AG09319 (cell line): Measurements from ENCODE around the gene ZNF454.

Experiments
- DNase-seq: peaks from one replicate; pipeline ENCODE4 v3.0.0-alpha.2; 2010; ENCODE audit warnings: low read depth; ENCODE audit errors: extremely low read depth
- TF ChIP-seq, protein P1 (sequence below): IDR thresholded peaks from 2 replicates; pipeline ENCODE4 v1.5.1; 2011; ENCODE audit warnings: low read depth, mild to moderate bottlenecking, inconsistent platforms, low read length, moderate library complexity

ZNF454 gene

DNA sequence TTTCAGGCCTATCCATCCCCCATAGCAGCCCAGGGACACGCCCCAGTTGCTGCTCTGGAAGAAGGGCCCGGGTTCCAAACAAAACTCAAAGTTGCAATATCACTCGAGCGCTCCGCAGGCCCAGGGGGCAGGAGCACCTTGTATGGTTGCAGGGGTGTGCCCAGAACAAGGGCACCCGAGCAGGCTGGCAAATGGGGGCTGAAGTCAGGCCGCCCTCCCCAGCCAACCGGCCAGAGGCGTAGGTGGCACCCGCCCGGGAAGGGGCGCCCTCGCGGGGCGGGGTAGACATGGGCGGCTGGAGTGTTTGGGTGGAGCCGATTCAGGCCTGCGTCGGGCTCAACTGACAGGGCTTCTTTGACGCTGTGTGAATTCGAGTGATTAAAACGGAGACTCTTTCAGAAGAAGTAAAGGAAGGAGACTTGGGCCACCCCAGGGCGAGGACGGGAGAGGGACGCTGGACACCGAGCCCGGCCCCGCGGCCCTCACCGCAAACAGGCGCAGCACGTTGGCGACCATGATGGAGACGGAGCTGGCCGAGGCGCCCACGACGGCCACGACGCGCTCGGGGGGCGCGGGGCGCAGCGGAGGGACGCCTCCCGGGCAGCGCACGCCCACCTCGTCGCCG is 53.1 kb downstream of the ZNF454 start:
- DNase-seq: no peak
- TF ChIP-seq, protein P1, sequence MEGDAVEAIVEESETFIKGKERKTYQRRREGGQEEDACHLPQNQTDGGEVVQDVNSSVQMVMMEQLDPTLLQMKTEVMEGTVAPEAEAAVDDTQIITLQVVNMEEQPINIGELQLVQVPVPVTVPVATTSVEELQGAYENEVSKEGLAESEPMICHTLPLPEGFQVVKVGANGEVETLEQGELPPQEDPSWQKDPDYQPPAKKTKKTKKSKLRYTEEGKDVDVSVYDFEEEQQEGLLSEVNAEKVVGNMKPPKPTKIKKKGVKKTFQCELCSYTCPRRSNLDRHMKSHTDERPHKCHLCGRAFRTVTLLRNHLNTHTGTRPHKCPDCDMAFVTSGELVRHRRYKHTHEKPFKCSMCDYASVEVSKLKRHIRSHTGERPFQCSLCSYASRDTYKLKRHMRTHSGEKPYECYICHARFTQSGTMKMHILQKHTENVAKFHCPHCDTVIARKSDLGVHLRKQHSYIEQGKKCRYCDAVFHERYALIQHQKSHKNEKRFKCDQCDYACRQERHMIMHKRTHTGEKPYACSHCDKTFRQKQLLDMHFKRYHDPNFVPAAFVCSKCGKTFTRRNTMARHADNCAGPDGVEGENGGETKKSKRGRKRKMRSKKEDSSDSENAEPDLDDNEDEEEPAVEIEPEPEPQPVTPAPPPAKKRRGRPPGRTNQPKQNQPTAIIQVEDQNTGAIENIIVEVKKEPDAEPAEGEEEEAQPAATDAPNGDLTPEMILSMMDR: no peak

DNA sequence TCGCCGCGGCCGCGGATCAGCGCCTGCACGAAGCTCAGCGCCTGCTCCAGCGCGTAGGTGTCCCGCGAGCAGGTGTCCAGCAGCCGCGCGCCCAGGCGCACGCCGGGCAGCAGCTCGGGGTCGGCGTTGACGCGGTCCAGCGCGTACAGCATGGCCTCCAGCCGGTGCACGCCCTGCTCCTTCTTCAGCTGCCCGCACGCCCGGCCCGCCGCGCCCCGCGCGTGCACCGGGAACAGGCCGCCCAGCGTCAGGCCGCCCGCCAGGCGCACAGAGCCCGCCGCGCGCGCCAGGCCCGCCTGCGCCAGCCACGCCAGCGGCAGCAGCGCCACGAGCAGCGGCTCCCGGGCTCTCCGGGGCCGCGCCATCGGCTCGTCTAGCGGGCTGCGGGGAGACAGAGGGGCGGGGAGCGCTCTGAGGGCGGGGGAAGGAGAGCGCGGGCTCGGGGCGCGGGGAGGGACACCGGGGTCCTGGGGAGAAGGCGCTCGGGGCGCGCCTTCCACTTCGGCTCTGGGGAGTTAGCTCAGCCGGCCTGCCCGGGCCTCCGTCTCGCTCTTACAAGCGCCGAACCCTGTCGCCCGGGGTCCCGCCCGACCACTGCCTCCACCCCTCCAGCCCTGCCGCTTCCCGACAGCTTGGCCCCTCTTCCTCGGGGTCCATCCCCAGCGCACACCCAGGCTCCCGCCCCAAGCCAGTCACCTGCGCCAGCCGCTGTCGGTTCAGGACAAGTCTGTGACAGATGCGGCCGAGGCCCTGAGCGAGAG is 53.8 kb downstream of the ZNF454 start, which contains the start of gene GRM6:
TSS of gene GRM6 (minus strand) at position 741 of the 761 bp plus-strand sequence. CDS start at position 365, 376 bp downstream.
- DNase-seq: no peak
- TF ChIP-seq, protein P1: no peak

DNA sequence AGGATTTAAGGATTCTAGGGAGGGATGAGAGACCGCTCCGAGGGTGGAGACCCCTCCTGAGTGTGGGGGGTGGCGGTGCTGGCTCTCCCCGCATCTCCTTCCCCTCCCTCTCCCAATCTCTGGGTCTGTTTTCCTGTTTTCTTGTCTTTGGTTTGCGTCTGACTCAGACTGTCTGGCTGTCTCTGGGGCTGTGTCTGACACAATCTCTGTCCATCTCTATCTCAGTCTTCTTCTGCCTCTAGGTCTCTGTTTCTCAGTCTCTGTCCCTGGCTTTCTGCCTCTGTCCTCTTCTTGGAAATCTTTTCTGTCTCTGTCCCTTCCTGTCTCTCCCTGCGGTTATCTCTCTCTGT is 54.3 kb downstream of the ZNF454 start:
- DNase-seq: no peak
- TF ChIP-seq, protein P1: no peak

DNA sequence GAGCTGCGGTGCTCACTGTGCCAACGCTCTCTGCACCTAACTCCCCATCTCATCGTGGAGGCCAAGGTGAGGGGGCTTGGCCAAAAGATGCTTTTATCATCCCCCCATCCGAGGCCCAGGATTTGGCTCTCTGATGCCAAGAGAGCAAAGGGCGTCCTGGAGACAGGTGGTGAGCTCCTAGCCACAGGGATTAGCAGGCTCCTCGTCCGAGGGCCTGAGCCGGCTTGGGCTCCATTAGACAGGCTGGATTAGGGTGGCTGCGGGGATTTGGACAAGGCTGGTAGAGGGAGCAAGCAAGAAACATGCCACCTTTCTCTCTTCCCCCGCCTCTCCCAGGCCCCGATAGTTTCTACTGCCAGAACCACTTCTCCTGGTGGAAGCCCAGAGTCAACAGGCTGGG is 55.2 kb downstream of the ZNF454 start:
- DNase-seq: no peak
- TF ChIP-seq, protein P1: no peak

DNA sequence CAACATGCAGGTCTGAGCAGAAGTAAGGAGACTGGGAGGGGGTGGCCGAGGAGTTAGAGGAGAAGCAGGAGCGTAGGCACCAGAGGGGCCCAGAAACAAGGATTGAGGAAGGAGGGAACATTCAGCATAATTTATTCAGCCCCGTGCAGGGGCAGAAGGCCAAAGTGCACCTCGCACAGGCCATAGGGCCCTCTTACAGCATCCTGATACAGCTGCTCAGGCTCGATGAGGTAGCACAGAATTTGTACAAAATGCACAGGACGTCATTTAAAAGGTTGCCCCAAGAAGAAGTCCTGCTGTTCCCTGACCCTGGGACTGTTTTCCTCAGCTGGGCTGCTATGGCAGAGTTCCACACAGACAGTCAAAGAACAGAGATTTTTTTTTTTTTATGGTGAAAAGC is 56.2 kb downstream of the ZNF454 start:
- no peak for DNase-seq
- TF ChIP-seq, protein P1: no peak

DNA sequence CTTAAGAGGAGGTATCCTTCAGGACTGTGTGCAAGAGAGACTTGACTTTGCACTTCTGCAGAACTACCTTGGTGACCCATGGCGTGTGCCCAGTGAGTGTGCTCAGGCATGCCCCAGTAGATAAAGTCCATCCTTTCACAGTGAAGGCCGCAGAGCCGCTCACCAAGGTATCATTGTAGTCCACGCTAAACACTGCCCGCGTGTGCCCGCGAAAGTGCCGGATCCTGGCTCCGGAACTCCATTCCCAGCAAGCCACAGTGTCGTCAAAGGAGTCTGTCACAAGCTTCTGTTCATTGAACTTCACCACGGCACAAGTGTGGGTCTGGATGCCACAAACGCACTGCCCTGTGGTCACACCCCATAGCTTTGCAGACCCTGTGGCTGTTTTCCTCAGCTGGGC is 57.4 kb downstream of the ZNF454 start:
- no peak for DNase-seq
- TF ChIP-seq, protein P1: no peak

DNA sequence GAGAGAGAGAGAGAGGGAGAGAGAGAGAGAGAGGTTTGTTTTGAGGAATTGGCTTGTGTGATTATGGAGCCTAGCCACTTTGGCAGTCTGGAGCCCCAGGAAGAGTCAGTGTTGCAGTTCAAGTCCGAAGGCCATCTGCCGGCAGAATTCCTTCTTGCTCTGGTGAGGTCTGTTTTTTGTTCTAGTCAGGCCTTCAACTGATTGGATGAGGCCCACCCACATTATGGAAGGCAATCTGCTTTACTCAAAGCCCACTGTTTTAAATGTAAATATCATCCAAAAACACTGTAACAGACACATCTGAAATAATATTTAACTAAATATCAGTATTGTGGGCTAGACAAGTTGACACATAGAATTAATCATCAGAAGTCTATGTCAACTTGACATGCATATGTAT is 65.6 kb downstream of the ZNF454 start:
- TF ChIP-seq, protein P1: no peak
- DNase-seq: no peak
